NCI-H1694 treated with DMSO at 0.1 percent for 48 hours (cell line): Measurements from ENCODE around the gene CACNA1C.
A peak's percentile ranks its signal among the peaks of the same experiment; 100 is the strongest.

ENCODE experiments used
- DNase-seq: peaks from one replicate; lab custom pipeline; 2025; lab: John Stamatoyannopoulos, UW

The CACNA1C gene

GRCh38 chr12:2588345-2588744, 535.6 kb downstream of the CACNA1C start:
- no peak for DNase-seq

GRCh38 chr12:2589381-2589780, 536.6 kb downstream of the CACNA1C start:
- no peak for DNase-seq

GRCh38 chr12:2593045-2593444, 540.3 kb downstream of the CACNA1C start:
- no peak for DNase-seq

- no peak for DNase-seq
Measured at GRCh38 chr12:2596441-2596840, 543.7 kb downstream of the CACNA1C start.

GRCh38 chr12:2605301-2605700, 552.5 kb downstream of the CACNA1C start:
- no peak for DNase-seq

GRCh38 chr12:2606186-2606910, 553.6 kb downstream of the CACNA1C start:
- DNase-seq = no peak

- DNase-seq = no peak
Measured at GRCh38 chr12:2607881-2608607, 555.3 kb downstream of the CACNA1C start.

GRCh38 chr12:2608608-2608945, 555.8 kb downstream of the CACNA1C start:
- no peak for DNase-seq

GRCh38 chr12:2609020-2609419, 556.2 kb downstream of the CACNA1C start:
- DNase-seq = no peak

GRCh38 chr12:2610358-2610757, 557.6 kb downstream of the CACNA1C start:
- DNase-seq = no peak

GRCh38 chr12:2613326-2614073, 560.7 kb downstream of the CACNA1C start:
- no peak for DNase-seq

GRCh38 chr12:2614341-2614740, 561.6 kb downstream of the CACNA1C start:
- DNase-seq = no peak

- peak; percentile 29 for DNase-seq
Measured at GRCh38 chr12:2615665-2616402, 563.0 kb downstream of the CACNA1C start.

GRCh38 chr12:2616763-2617162, 564.0 kb downstream of the CACNA1C start:
- no peak for DNase-seq

GRCh38 chr12:2617365-2617764, 564.6 kb downstream of the CACNA1C start:
- no peak for DNase-seq

GRCh38 chr12:2618291-2618995, 565.7 kb downstream of the CACNA1C start:
- no peak for DNase-seq

GRCh38 chr12:2619136-2619535, 566.3 kb downstream of the CACNA1C start:
- DNase-seq = no peak

- DNase-seq = no peak
Measured at GRCh38 chr12:2622460-2622859, 569.7 kb downstream of the CACNA1C start.

- no peak for DNase-seq
Measured at GRCh38 chr12:2623472-2623871, 570.7 kb downstream of the CACNA1C start.

- DNase-seq = no peak
Measured at GRCh38 chr12:2624543-2625288, 571.9 kb downstream of the CACNA1C start.

GRCh38 chr12:2625289-2625612, 572.5 kb downstream of the CACNA1C start:
- DNase-seq = no peak
